HEK293 (cell line): ENCODE results near the gene ERAL1.

Experiments used
- CTCF ChIA-PET: fragments of 350-600 bp; formaldehyde crosslinking; extraction: SDS; loops from one replicate; lab custom pipeline; 2021; ENCODE audit warnings: antibody characterized with exemption; lab: Yijun Ruan, JAX
- POLR2A ChIA-PET: fragments of 300-600 bp; formaldehyde crosslinking; extraction: SDS; loops from one replicate; lab custom pipeline; 2020; ENCODE audit warnings: antibody characterized with exemption, inconsistent platforms; lab: Yijun Ruan, JAX
- H3K27ac ChIP-seq: fragments of 200-500 bp; sonication (Bioruptor generic); 2 replicates; pipeline ENCODE4 v1.5.1; 2014; ENCODE audit warnings: low read depth, low read length, control low read depth, inconsistent platforms; ENCODE audit errors: extremely low read depth
- H3K36me3 ChIP-seq, 2 experiments: fragments of 200-500 bp in 1 of 2; sonication (Bioruptor generic) in 1 of 2; 1 replicate in 1 of 2; 2 replicates in 1 of 2; pipeline ENCODE4 v1.5.1; 2014 to 2017; ENCODE audit warnings: inconsistent platforms in 2 of 2, low read length in 2 of 2; ENCODE audit not compliant: control insufficient read depth in 2 of 2, insufficient read depth in 1 of 2
- H3K4me1 ChIP-seq: fragments of 200-500 bp; sonication (Bioruptor generic); 2 replicates; pipeline ENCODE4 v1.5.1; 2014; ENCODE audit warnings: mild to moderate bottlenecking, low read length, inconsistent platforms; ENCODE audit not compliant: control insufficient read depth, insufficient read depth
- H3K4me3 ChIP-seq: 2 replicates; pipeline ENCODE4 v1.5.1; 2011; ENCODE audit warnings: low read depth, mild to moderate bottlenecking, control low read depth, low read length, moderate library complexity
- H3K9me3 ChIP-seq: fragments of 200-500 bp; sonication (Bioruptor generic); 2 replicates; pipeline ENCODE4 v1.5.1; 2014; ENCODE audit warnings: low read depth, low read length, inconsistent platforms; ENCODE audit not compliant: control insufficient read depth, insufficient read depth
- GFI1B ChIP-seq: fragments of 450-650 bp; formaldehyde crosslinking; IDR thresholded peaks from 2 replicates; pipeline ENCODE4 v1.5.1; 2016; ENCODE audit warnings: missing biosample characterization, missing genetic modification characterization
- KLF10 ChIP-seq: fragments of 450-650 bp; IDR thresholded peaks from 2 replicates; pipeline ENCODE4 v1.5.1; 2018; ENCODE audit warnings: missing biosample characterization, mild to moderate bottlenecking, missing genetic modification characterization
- MEIS1 ChIP-seq: sonication (generic); formaldehyde crosslinking; IDR thresholded peaks from 2 replicates; pipeline ENCODE4 v1.8.1; 2022; ENCODE audit warnings: missing genetic modification reagents, mild to moderate bottlenecking, borderline replicate concordance
- RBAK ChIP-seq: fragments of 450-650 bp; formaldehyde crosslinking; IDR thresholded peaks from 2 replicates; pipeline ENCODE4 v1.5.1; 2016; ENCODE audit warnings: missing biosample characterization, missing genetic modification characterization
- YY2 ChIP-seq: fragments of 450-650 bp; formaldehyde crosslinking; IDR thresholded peaks from 2 replicates; pipeline ENCODE4 v1.5.1; 2016; ENCODE audit warnings: missing biosample characterization, missing genetic modification characterization
- ZFP41 ChIP-seq: fragments of 450-650 bp; formaldehyde crosslinking; IDR thresholded peaks from 2 replicates; pipeline ENCODE4 v1.5.1; 2016; ENCODE audit warnings: missing biosample characterization, missing genetic modification characterization, borderline replicate concordance
- ZNF114 ChIP-seq: fragments of 450-650 bp; formaldehyde crosslinking; IDR thresholded peaks from 2 replicates; pipeline ENCODE4 v1.5.0; 2017; ENCODE audit warnings: missing biosample characterization, missing genetic modification characterization
- ZNF175 ChIP-seq: fragments of 450-650 bp; formaldehyde crosslinking; IDR thresholded peaks from 2 replicates; pipeline ENCODE4 v1.5.1; 2016; ENCODE audit warnings: missing biosample characterization, missing genetic modification characterization
- ZNF184 ChIP-seq: fragments of 450-650 bp; IDR thresholded peaks from 2 replicates; pipeline ENCODE4 v1.5.1; 2018; ENCODE audit warnings: missing biosample characterization, mild to moderate bottlenecking, missing genetic modification characterization
- ZNF2 ChIP-seq: fragments of 450-650 bp; formaldehyde crosslinking; IDR thresholded peaks from 2 replicates; pipeline ENCODE4 v1.5.1; 2016; ENCODE audit warnings: missing biosample characterization, missing genetic modification characterization
- ZNF214 ChIP-seq: fragments of 450-650 bp; formaldehyde crosslinking; IDR thresholded peaks from 2 replicates; pipeline ENCODE4 v1.5.1; 2017; ENCODE audit warnings: missing biosample characterization, mild to moderate bottlenecking, missing genetic modification characterization, borderline replicate concordance
- ZNF404 ChIP-seq: fragments of 450-650 bp; formaldehyde crosslinking; IDR thresholded peaks from 2 replicates; pipeline ENCODE4 v1.5.1; 2017; ENCODE audit warnings: missing biosample characterization, missing genetic modification characterization
- ZNF423 ChIP-seq: fragments of 450-650 bp; formaldehyde crosslinking; IDR thresholded peaks from 2 replicates; pipeline ENCODE4 v1.5.1; 2016; ENCODE audit warnings: missing biosample characterization, missing genetic modification characterization
- ZNF473 ChIP-seq: fragments of 450-650 bp; formaldehyde crosslinking; IDR thresholded peaks from 2 replicates; pipeline ENCODE4 v1.5.1; 2017; ENCODE audit warnings: missing biosample characterization, missing genetic modification characterization
- ZNF521 ChIP-seq: fragments of 450-650 bp; formaldehyde crosslinking; IDR thresholded peaks from 2 replicates; pipeline ENCODE4 v1.5.1; 2017; ENCODE audit warnings: missing biosample characterization, mild to moderate bottlenecking, missing genetic modification characterization
- ZNF530 ChIP-seq: fragments of 450-650 bp; formaldehyde crosslinking; IDR thresholded peaks from 2 replicates; pipeline ENCODE4 v1.5.1; 2016; ENCODE audit warnings: low read depth, missing biosample characterization, missing genetic modification characterization
- ZNF626 ChIP-seq: fragments of 450-650 bp; sonication (Bioruptor Pico); formaldehyde crosslinking; IDR thresholded peaks from 2 replicates; pipeline ENCODE4 v1.5.1; 2018; ENCODE audit warnings: missing biosample characterization, missing genetic modification characterization, inconsistent platforms
- ZNF747 ChIP-seq: fragments of 450-650 bp; formaldehyde crosslinking; IDR thresholded peaks from 2 replicates; pipeline ENCODE4 v1.5.1; 2016; ENCODE audit warnings: missing biosample characterization, missing genetic modification characterization
- ZNF777 ChIP-seq: fragments of 450-650 bp; formaldehyde crosslinking; IDR thresholded peaks from 2 replicates; pipeline ENCODE4 v1.5.1; 2017; ENCODE audit warnings: missing biosample characterization, missing genetic modification characterization, borderline replicate concordance
- ZSCAN16 ChIP-seq: fragments of 450-650 bp; formaldehyde crosslinking; IDR thresholded peaks from 2 replicates; pipeline ENCODE4 v1.5.1; 2016; ENCODE audit warnings: missing biosample characterization, missing genetic modification characterization
- TF ChIP-seq, protein P1 (sequence below): fragments of 450-650 bp; formaldehyde crosslinking; IDR thresholded peaks from 2 replicates; pipeline ENCODE4 v1.5.1; 2016; ENCODE audit warnings: missing biosample characterization, missing genetic modification characterization
- TF ChIP-seq, protein P2 (sequence below): fragments of 450-650 bp; IDR thresholded peaks from 2 replicates; pipeline ENCODE4 v1.5.1; 2018; ENCODE audit warnings: missing biosample characterization, mild to moderate bottlenecking, missing genetic modification characterization

The ERAL1 gene

DNA sequence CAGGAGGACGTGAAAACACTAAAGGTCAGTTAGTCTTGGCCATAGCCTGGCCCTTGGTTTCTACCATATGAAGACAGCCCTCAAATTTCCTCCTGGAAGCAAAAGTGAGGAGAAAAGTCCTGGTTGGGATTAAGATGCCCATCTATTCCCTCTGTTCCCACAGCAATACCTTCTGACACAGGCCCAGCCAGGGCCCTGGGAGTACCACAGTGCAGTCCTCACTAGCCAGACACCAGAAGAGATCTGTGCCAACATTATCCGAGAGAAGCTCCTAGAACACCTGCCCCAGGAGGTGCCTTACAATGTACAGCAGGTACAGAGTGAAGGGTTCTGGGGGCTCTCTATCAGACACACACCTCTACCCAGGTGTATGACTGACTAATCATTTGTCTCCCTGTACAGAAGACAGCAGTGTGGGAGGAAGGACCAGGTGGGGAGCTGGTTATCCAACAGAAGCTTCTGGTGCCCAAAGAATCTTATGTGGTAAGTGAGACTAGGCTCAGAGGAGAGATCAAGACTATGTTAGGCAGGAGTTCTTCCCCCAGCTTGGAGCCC is 4.1 kb downstream of the ERAL1 start:
- H3K9me3 ChIP-seq, result no peaks in the 10 kb centered on the region
- peaks cover 4% of the 10 kb centered on the region; the same call in 1 of the 2 replicates for H3K4me1 ChIP-seq
- TF ChIP-seq, protein P1, sequence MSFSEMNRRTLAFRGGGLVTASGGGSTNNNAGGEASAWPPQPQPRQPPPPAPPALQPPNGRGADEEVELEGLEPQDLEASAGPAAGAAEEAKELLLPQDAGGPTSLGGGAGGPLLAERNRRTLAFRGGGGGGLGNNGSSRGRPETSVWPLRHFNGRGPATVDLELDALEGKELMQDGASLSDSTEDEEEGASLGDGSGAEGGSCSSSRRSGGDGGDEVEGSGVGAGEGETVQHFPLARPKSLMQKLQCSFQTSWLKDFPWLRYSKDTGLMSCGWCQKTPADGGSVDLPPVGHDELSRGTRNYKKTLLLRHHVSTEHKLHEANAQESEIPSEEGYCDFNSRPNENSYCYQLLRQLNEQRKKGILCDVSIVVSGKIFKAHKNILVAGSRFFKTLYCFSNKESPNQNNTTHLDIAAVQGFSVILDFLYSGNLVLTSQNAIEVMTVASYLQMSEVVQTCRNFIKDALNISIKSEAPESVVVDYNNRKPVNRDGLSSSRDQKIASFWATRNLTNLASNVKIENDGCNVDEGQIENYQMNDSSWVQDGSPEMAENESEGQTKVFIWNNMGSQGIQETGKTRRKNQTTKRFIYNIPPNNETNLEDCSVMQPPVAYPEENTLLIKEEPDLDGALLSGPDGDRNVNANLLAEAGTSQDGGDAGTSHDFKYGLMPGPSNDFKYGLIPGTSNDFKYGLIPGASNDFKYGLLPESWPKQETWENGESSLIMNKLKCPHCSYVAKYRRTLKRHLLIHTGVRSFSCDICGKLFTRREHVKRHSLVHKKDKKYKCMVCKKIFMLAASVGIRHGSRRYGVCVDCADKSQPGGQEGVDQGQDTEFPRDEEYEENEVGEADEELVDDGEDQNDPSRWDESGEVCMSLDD, result no peak
- TF ChIP-seq ZNF626 (tag by site-specific recombination) (no peak), ZNF777 (tag by site-specific recombination) (no peak), ZNF473 (tag by site-specific recombination) (no peak), YY2 (no peak)
- no peak overlapping the region for H3K4me3 ChIP-seq
- H3K36me3 ChIP-seq, result peaks cover 21 to 49% of the 10 kb centered on the region in 2 experiments
- CTCF ChIA-PET, result interaction anchor here (0.6 to 1.5 kb wide), 6 partner anchors 10 to 132 kb away, joined by 3 to 8 read pairs (median 4); partner anchors contain the start of genes DHRS13 and TLCD1
- no peak overlapping the region for H3K27ac ChIP-seq
- POLR2A ChIA-PET, result interaction anchor here (0.5 to 1.5 kb wide), 4 partner anchors 85 to 282 kb away, joined by 3 to 5 read pairs (median 4); partner anchors contain the start of gene RPL23A

DNA sequence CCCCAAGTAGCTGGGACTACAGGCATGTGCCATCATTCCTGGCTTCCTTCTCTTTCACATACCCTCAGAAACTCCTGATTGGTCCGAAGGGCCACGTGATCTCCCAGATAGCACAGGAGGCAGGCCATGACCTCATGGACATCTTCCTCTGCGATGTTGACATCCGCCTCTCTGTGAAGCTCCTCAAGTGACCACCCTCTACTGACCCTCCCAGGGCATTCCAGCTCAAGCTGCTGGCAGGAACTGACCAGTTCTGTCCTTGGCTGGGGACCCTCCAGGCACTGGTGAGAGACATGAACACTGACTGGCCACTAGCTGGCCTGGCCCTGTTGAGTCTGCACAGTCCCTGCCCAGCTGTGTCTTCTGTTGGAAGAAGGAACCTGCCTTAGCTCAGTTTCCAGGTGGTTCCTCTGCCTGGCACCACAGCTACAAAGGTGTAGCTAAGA is 5.6 kb downstream of the ERAL1 start:
- H3K4me3 ChIP-seq, result no peak overlapping the region
- peaks cover 4% of the 10 kb centered on the region; the same call in 1 of the 2 replicates for H3K4me1 ChIP-seq
- peaks cover 21 to 49% of the 10 kb centered on the region in 2 experiments for H3K36me3 ChIP-seq
- TF ChIP-seq ZNF114 (no peak), ZNF2 (tag by site-specific recombination) (no peak), ZNF747 (tag by site-specific recombination) (no peak), ZNF184 (tag by site-specific recombination) (no peak), ZNF404 (tag by site-specific recombination) (no peak), MEIS1 (CRISPR knock-in tag) (no peak), KLF10 (no peak), RBAK (tag by site-specific recombination) (no peak), ZNF214 (tag by site-specific recombination) (no peak), ZNF175 (tag by site-specific recombination) (no peak), ZFP41 (tag by site-specific recombination) (no peak), ZNF423 (tag by site-specific recombination) (no peak)
- POLR2A ChIA-PET, result interaction anchor here (0.8 to 1.8 kb wide), 2 partner anchors 18 to 37 kb away, joined by 3 to 11 read pairs; partner anchors contain the start of genes FAM222B and FLOT2
- CTCF ChIA-PET, result interaction anchor here (1.0 to 1.3 kb wide), 2 partner anchors 11 to 18 kb away, joined by 3 to 7 read pairs; no protein-coding TSS in a partner anchor
- no peak overlapping the region for H3K27ac ChIP-seq
- no peaks in the 10 kb centered on the region for H3K9me3 ChIP-seq

DNA sequence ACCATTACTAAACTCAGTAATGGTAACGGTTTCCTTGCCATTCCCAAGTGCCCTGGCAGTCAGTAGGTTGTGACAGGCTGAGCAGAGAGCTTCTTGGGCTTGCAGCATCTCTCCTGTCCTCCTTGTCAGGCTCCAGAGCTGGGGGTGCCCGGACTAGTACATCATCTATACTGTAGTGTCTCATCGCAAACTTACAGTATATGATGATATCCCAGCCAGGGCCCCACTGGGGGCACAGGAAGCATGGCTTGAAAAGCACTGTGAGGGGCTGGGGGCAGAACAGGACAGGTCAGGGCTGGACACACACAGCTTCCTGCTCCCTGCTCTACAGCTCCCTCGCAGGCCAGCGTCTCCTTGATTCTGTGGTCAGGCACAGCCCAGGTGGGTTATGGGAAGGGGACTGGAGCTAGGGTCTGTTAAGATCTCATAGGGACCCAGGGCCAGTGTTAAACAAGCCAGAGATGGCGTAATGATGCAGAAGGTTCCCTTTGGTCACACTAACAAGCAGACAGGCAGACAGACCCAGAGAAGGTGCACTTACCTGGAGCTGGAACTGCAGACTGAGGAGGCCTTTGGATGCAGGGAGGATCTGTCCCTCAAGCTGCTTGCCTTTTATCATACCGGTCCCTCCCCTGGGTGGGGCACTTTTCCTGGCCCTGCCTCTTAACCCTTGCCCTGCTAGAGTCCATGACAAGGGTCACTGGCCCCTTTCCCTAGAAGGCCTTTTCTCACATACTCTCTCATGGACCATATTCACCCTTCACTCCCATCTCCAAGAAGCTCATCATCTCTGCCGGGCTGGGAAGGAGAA is 6.8 kb downstream of the ERAL1 start:
- Histone ChIP-seq H3K27ac (no peak overlapping the region), H3K4me1 (no peaks in the 10 kb centered on the region), H3K36me3 (peaks cover 21 to 43% of the 10 kb centered on the region in 2 experiments), H3K4me3 (no peak overlapping the region)
- TF ChIP-seq ZNF530 (tag by site-specific recombination) (no peak), ZSCAN16 (tag by site-specific recombination) (no peak), ZNF521 (tag by site-specific recombination) (no peak), ZNF175 (tag by site-specific recombination) (no peak), GFI1B (tag by site-specific recombination) (no peak)
- TF ChIP-seq, protein P2, sequence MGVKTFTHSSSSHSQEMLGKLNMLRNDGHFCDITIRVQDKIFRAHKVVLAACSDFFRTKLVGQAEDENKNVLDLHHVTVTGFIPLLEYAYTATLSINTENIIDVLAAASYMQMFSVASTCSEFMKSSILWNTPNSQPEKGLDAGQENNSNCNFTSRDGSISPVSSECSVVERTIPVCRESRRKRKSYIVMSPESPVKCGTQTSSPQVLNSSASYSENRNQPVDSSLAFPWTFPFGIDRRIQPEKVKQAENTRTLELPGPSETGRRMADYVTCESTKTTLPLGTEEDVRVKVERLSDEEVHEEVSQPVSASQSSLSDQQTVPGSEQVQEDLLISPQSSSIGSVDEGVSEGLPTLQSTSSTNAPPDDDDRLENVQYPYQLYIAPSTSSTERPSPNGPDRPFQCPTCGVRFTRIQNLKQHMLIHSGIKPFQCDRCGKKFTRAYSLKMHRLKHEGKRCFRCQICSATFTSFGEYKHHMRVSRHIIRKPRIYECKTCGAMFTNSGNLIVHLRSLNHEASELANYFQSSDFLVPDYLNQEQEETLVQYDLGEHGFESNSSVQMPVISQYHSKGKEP (tag by site-specific recombination), result no peak
- TF ChIP-seq, all 188 proteins: peak for 0
- H3K9me3 ChIP-seq, result no peaks in the 10 kb centered on the region
- ChIA-PET POLR2A (interaction anchor here (0.5 to 2.0 kb wide), 7 partner anchors 10 to 136 kb away, joined by 3 to 11 read pairs (median 4); partner anchors contain the start of gene FAM222B), CTCF (interaction anchor here (0.7 to 2.1 kb wide), 9 partner anchors 10 to 255 kb away, joined by 3 to 12 read pairs (median 4); no protein-coding TSS in a partner anchor)
